ENCODE results near the gene SENP1.
"Not testable (repeated sequence)": the region's sequence is repeated elsewhere in the genome, so short reads cannot be mapped to it uniquely, and the experiment has no call there.

SENP1 gene

GRCh38 chr12:48105867-48106680 is at the start of gene SENP1:
TSS of gene SENP1 (minus strand) at chr12:48106079. CDS start at chr12:48101472, 4,607 bp downstream.
- peak; percentile 76 to 78 for DNase-seq (ENCODE audit: low read depth in 2 of 2, low spot score in 1 of 2)

GRCh38 chr12:48151103-48151771 is 45.4 kb upstream of the SENP1 start:
- no peak for DNase-seq (ENCODE audit: low read depth in 2 of 2, low spot score in 1 of 2)

- no peak for DNase-seq (ENCODE audit: low read depth in 2 of 2, low spot score in 1 of 2)
These were observed 40.1 kb upstream of the SENP1 start for GRCh38 chr12:48145981-48146380.

GRCh38 chr12:48143898-48144297 is 38.0 kb upstream of the SENP1 start:
- DNase-seq (ENCODE audit: low read depth in 2 of 2, low spot score in 1 of 2), result no peak

- DNase-seq (ENCODE audit: low read depth in 2 of 2, low spot score in 1 of 2), result no peak
These were observed 37.2 kb upstream of the SENP1 start for GRCh38 chr12:48142818-48143674.

- no peak for DNase-seq (ENCODE audit: low read depth in 2 of 2, low spot score in 1 of 2)
These were observed 29.1 kb upstream of the SENP1 start for GRCh38 chr12:48135027-48135426.

- no peak for DNase-seq (ENCODE audit: low read depth in 2 of 2, low spot score in 1 of 2)
These were observed 26.9 kb upstream of the SENP1 start for GRCh38 chr12:48132826-48133225.

GRCh38 chr12:48131517-48131916 is 25.6 kb upstream of the SENP1 start:
- DNase-seq (ENCODE audit: low read depth in 2 of 2, low spot score in 1 of 2), result no peak

GRCh38 chr12:48129376-48129775 is 23.5 kb upstream of the SENP1 start:
- no peak for DNase-seq (ENCODE audit: low read depth in 2 of 2, low spot score in 1 of 2)

- no peak for DNase-seq (ENCODE audit: low read depth in 2 of 2, low spot score in 1 of 2)
These were observed 22.9 kb upstream of the SENP1 start for GRCh38 chr12:48128800-48129199.

- DNase-seq (ENCODE audit: low read depth in 2 of 2, low spot score in 1 of 2), result no peak
These were observed 21.2 kb upstream of the SENP1 start for GRCh38 chr12:48126953-48127630.

- DNase-seq (ENCODE audit: low read depth in 2 of 2, low spot score in 1 of 2), result no peak
These were observed 20.1 kb upstream of the SENP1 start for GRCh38 chr12:48125985-48126384.

- not testable (repeated sequence) for DNase-seq (ENCODE audit: low read depth in 2 of 2, low spot score in 1 of 2)
These were observed 19.7 kb upstream of the SENP1 start for GRCh38 chr12:48125542-48125941.

GRCh38 chr12:48123169-48123568 is 17.3 kb upstream of the SENP1 start:
- no peak for DNase-seq (ENCODE audit: low read depth in 2 of 2, low spot score in 1 of 2)

GRCh38 chr12:48122065-48122834 is 16.4 kb upstream of the SENP1 start:
- DNase-seq (ENCODE audit: low read depth in 2 of 2, low spot score in 1 of 2), result no peak

- no peak for DNase-seq (ENCODE audit: low read depth in 2 of 2, low spot score in 1 of 2)
These were observed 15.6 kb upstream of the SENP1 start for GRCh38 chr12:48121522-48121921.

GRCh38 chr12:48119834-48120195 is 13.9 kb upstream of the SENP1 start:
- no peak for DNase-seq (ENCODE audit: low read depth in 2 of 2, low spot score in 1 of 2)

- peak; percentile 17 to 20 for DNase-seq (ENCODE audit: low read depth in 2 of 2, low spot score in 1 of 2)
These were observed 13.4 kb upstream of the SENP1 start, which contains the start of gene PFKM for GRCh38 chr12:48119078-48119833. TSS of gene PFKM (plus strand) at chr12:48119364. CDS start at chr12:48122775, 3,411 bp downstream.

GRCh38 chr12:48118284-48118871 is 12.5 kb upstream of the SENP1 start:
- no peak for DNase-seq (ENCODE audit: low read depth in 2 of 2, low spot score in 1 of 2)
